ENCODE measurements around the gene NAA80.

DNA sequence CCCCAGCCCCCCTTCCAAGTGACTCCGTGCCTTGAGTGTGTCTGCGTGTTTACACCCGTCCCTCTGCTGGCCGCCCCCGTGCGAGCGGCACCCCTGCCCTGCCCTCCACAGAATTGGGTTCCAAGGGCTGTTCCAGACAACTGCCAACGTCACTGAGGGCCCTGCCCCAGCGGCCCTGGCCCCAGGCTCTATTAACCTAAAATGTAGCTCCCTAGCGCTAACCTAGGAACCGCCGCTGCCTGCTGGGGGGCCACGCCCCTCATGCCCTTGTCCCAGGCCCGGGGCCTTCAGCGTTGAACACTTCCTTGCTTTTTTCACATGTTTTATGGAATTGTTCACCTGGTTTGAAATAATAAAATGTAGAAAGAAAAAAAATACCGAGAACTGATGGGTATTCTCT is 40.2 kb downstream of the NAA80 start:
- TF ChIP-seq EP300 (IDR thresholded peaks at IDR 0.05; ENCODE audit: borderline replicate concordance in 1 of 2, control insufficient read depth in 1 of 2, low read depth in 2 of 2, low read length in 2 of 2) (no peak), POLR2A (IDR thresholded peaks at IDR 0.05; ENCODE audit: low read depth, low read length) (no peak), NFYB (IDR thresholded peaks at IDR 0.05; ENCODE audit: insufficient read depth, low read depth, low read length) (no peak), ZNF274 (IDR thresholded peaks at IDR 0.05; ENCODE audit: insufficient read depth, insufficient read length) (no peak), FOS (IDR thresholded peaks at IDR 0.05; ENCODE audit: borderline replicate concordance, extremely low read depth, insufficient read length) (no peak), POLR2AphosphoS5 (IDR thresholded peaks at IDR 0.05; ENCODE audit: low read length) (no peak), GABPA (IDR thresholded peaks at IDR 0.05; ENCODE audit: low read depth) (no peak), RAD51 (IDR thresholded peaks at IDR 0.05) (no peak), YY1 (IDR thresholded peaks at IDR 0.05; ENCODE audit: low read depth, low read length) (no peak)
- TF ChIP-seq, protein P1, sequence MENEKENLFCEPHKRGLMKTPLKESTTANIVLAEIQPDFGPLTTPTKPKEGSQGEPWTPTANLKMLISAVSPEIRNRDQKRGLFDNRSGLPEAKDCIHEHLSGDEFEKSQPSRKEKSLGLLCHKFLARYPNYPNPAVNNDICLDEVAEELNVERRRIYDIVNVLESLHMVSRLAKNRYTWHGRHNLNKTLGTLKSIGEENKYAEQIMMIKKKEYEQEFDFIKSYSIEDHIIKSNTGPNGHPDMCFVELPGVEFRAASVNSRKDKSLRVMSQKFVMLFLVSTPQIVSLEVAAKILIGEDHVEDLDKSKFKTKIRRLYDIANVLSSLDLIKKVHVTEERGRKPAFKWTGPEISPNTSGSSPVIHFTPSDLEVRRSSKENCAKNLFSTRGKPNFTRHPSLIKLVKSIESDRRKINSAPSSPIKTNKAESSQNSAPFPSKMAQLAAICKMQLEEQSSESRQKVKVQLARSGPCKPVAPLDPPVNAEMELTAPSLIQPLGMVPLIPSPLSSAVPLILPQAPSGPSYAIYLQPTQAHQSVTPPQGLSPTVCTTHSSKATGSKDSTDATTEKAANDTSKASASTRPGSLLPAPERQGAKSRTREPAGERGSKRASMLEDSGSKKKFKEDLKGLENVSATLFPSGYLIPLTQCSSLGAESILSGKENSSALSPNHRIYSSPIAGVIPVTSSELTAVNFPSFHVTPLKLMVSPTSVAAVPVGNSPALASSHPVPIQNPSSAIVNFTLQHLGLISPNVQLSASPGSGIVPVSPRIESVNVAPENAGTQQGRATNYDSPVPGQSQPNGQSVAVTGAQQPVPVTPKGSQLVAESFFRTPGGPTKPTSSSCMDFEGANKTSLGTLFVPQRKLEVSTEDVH (IDR thresholded peaks at IDR 0.05; ENCODE audit: low read depth, partially characterized antibody), result no peak
- TF ChIP-seq, protein P2, sequence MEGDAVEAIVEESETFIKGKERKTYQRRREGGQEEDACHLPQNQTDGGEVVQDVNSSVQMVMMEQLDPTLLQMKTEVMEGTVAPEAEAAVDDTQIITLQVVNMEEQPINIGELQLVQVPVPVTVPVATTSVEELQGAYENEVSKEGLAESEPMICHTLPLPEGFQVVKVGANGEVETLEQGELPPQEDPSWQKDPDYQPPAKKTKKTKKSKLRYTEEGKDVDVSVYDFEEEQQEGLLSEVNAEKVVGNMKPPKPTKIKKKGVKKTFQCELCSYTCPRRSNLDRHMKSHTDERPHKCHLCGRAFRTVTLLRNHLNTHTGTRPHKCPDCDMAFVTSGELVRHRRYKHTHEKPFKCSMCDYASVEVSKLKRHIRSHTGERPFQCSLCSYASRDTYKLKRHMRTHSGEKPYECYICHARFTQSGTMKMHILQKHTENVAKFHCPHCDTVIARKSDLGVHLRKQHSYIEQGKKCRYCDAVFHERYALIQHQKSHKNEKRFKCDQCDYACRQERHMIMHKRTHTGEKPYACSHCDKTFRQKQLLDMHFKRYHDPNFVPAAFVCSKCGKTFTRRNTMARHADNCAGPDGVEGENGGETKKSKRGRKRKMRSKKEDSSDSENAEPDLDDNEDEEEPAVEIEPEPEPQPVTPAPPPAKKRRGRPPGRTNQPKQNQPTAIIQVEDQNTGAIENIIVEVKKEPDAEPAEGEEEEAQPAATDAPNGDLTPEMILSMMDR (IDR thresholded peaks at IDR 0.05 in 2 of 3, conservative IDR thresholded peaks at IDR 0.05 in 1 of 3; ENCODE audit: control insufficient read depth in 2 of 3, extremely low read depth in 1 of 3, insufficient read depth in 1 of 3, low read depth in 3 of 3, low read length in 3 of 3), result no peak
- TF ChIP-seq, protein P3, sequence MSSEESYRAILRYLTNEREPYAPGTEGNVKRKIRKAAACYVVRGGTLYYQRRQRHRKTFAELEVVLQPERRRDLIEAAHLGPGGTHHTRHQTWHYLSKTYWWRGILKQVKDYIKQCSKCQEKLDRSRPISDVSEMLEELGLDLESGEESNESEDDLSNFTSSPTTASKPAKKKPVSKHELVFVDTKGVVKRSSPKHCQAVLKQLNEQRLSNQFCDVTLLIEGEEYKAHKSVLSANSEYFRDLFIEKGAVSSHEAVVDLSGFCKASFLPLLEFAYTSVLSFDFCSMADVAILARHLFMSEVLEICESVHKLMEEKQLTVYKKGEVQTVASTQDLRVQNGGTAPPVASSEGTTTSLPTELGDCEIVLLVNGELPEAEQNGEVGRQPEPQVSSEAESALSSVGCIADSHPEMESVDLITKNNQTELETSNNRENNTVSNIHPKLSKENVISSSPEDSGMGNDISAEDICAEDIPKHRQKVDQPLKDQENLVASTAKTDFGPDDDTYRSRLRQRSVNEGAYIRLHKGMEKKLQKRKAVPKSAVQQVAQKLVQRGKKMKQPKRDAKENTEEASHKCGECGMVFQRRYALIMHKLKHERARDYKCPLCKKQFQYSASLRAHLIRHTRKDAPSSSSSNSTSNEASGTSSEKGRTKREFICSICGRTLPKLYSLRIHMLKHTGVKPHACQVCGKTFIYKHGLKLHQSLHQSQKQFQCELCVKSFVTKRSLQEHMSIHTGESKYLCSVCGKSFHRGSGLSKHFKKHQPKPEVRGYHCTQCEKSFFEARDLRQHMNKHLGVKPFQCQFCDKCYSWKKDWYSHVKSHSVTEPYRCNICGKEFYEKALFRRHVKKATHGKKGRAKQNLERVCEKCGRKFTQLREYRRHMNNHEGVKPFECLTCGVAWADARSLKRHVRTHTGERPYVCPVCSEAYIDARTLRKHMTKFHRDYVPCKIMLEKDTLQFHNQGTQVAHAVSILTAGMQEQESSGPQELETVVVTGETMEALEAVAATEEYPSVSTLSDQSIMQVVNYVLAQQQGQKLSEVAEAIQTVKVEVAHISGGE (CRISPR knock-in tag; IDR thresholded peaks at IDR 0.05), result no peak
- TF ChIP-seq, protein P4, sequence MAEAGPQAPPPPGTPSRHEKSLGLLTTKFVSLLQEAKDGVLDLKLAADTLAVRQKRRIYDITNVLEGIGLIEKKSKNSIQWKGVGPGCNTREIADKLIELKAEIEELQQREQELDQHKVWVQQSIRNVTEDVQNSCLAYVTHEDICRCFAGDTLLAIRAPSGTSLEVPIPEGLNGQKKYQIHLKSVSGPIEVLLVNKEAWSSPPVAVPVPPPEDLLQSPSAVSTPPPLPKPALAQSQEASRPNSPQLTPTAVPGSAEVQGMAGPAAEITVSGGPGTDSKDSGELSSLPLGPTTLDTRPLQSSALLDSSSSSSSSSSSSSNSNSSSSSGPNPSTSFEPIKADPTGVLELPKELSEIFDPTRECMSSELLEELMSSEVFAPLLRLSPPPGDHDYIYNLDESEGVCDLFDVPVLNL (IDR thresholded peaks at IDR 0.05; ENCODE audit: low read depth, low read length), result no peak
- TF ChIP-seq, protein P5, sequence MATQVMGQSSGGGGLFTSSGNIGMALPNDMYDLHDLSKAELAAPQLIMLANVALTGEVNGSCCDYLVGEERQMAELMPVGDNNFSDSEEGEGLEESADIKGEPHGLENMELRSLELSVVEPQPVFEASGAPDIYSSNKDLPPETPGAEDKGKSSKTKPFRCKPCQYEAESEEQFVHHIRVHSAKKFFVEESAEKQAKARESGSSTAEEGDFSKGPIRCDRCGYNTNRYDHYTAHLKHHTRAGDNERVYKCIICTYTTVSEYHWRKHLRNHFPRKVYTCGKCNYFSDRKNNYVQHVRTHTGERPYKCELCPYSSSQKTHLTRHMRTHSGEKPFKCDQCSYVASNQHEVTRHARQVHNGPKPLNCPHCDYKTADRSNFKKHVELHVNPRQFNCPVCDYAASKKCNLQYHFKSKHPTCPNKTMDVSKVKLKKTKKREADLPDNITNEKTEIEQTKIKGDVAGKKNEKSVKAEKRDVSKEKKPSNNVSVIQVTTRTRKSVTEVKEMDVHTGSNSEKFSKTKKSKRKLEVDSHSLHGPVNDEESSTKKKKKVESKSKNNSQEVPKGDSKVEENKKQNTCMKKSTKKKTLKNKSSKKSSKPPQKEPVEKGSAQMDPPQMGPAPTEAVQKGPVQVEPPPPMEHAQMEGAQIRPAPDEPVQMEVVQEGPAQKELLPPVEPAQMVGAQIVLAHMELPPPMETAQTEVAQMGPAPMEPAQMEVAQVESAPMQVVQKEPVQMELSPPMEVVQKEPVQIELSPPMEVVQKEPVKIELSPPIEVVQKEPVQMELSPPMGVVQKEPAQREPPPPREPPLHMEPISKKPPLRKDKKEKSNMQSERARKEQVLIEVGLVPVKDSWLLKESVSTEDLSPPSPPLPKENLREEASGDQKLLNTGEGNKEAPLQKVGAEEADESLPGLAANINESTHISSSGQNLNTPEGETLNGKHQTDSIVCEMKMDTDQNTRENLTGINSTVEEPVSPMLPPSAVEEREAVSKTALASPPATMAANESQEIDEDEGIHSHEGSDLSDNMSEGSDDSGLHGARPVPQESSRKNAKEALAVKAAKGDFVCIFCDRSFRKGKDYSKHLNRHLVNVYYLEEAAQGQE (IDR thresholded peaks at IDR 0.05; ENCODE audit: low read depth, low read length), result no peak

All from GM12878 (cell line).